ENCODE measurements around the gene MLXIP. TPM values are rescaled to one million over a fixed set of nuclear protein-coding genes. Genes with fewer than 3 reads are reported as not detected.

MLXIP gene
- total RNA-seq, 1 experiment from 2014 or later: 124 TPM

- no TSS peak for BruUV-seq (replicated peaks)
- Histone ChIP-seq H3K36me3 (ENCODE audit: control insufficient read depth, insufficient read depth, low read length) (no peaks in the 10 kb centered on the region), H3K9me3 (ENCODE audit: control insufficient read depth, insufficient read depth, low read depth, low read length) (no peaks in the 10 kb centered on the region), H3K4me1 (ENCODE audit: control insufficient read depth, insufficient read depth, low read length) (peaks cover 69% of the 10 kb centered on the region), H3K4me3 (ENCODE audit: low read depth in 2 of 2, low read length in 2 of 2) (no peak overlapping the region), H3K27ac (ENCODE audit: low read length) (peak overlapping the region; percentile 88), H3K27me3 (ENCODE audit: control insufficient read depth, insufficient read depth, low read length) (no peaks in the 10 kb centered on the region)
- peak; percentile 64 for ATAC-seq
- ChIA-PET POLR2A (no interaction called here), CTCF (interaction anchor here (1.5 kb wide), 1 partner anchor 16 kb away, joined by 7 read pairs; no protein-coding TSS in a partner anchor)
- intact Hi-C loops (cut with micrococcal nuclease; ENCODE audit: unreplicated experiment) (no loop called here), in situ Hi-C loops (cut with HindIII; ENCODE audit: low pct_unique_long_range_greater_than_20kb, low sequenced_read_pairs) (no loop called here)
- DNase-seq (ENCODE audit: low read depth, low spot score): no peak
- TF ChIP-seq SIN3A (IDR thresholded peaks at IDR 0.05; ENCODE audit: borderline replicate concordance, insufficient read depth, low read depth, low read length): no peak
- TF ChIP-seq CTCF (IDR thresholded peaks at IDR 0.05): no peak
- TF ChIP-seq, protein P1, sequence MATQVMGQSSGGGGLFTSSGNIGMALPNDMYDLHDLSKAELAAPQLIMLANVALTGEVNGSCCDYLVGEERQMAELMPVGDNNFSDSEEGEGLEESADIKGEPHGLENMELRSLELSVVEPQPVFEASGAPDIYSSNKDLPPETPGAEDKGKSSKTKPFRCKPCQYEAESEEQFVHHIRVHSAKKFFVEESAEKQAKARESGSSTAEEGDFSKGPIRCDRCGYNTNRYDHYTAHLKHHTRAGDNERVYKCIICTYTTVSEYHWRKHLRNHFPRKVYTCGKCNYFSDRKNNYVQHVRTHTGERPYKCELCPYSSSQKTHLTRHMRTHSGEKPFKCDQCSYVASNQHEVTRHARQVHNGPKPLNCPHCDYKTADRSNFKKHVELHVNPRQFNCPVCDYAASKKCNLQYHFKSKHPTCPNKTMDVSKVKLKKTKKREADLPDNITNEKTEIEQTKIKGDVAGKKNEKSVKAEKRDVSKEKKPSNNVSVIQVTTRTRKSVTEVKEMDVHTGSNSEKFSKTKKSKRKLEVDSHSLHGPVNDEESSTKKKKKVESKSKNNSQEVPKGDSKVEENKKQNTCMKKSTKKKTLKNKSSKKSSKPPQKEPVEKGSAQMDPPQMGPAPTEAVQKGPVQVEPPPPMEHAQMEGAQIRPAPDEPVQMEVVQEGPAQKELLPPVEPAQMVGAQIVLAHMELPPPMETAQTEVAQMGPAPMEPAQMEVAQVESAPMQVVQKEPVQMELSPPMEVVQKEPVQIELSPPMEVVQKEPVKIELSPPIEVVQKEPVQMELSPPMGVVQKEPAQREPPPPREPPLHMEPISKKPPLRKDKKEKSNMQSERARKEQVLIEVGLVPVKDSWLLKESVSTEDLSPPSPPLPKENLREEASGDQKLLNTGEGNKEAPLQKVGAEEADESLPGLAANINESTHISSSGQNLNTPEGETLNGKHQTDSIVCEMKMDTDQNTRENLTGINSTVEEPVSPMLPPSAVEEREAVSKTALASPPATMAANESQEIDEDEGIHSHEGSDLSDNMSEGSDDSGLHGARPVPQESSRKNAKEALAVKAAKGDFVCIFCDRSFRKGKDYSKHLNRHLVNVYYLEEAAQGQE (IDR thresholded peaks at IDR 0.05; ENCODE audit: insufficient read depth in 1 of 2, low read depth in 2 of 2, low read length in 1 of 2): no peak
- no peak for TF ChIP-seq TCF7L2 (IDR thresholded peaks at IDR 0.05; ENCODE audit: low read depth, low read length)
- TF ChIP-seq POLR2AphosphoS5 (IDR thresholded peaks at IDR 0.05; ENCODE audit: low read depth, low read length): no peak
These were observed 28.3 kb downstream of the MLXIP start for GRCh38 chr12:122106843-122107242.

DNA sequence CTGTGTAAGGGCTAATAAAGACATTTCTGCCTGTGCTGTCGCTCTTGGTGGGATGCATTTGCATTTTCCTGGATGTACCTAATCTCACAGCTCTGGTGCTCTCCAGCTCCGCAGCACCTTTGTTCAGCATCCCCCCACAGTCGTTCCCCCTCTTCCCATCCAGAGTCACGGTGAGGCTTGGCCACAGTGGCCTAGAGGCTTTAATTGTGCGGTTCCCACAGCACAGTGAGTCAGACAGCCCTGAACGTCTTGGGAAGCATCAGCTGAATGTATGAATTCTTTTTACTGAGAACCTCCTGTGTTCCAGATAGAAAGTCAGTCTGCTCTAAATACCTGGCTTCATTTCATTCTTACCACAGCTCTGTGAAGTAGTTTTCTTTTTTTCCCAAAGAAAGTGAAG lies 28.7 kb downstream of the MLXIP start:
- no peak overlapping the region for H3K4me3 ChIP-seq (ENCODE audit: low read depth in 2 of 2, low read length in 2 of 2)
- H3K9me3 ChIP-seq (ENCODE audit: control insufficient read depth, insufficient read depth, low read depth, low read length): no peaks in the 10 kb centered on the region
- no peaks in the 10 kb centered on the region for H3K27me3 ChIP-seq (ENCODE audit: control insufficient read depth, insufficient read depth, low read length)
- BruUV-seq (replicated peaks): no TSS peak
- ChIA-PET CTCF (interaction anchor here (1.5 kb wide), 1 partner anchor 16 kb away, joined by 7 read pairs; no protein-coding TSS in a partner anchor), POLR2A (no interaction called here)
- peaks cover 72% of the 10 kb centered on the region for H3K4me1 ChIP-seq (ENCODE audit: control insufficient read depth, insufficient read depth, low read length)
- DNase-seq (ENCODE audit: low read depth, low spot score): no peak
- in situ Hi-C loops (cut with HindIII; ENCODE audit: low pct_unique_long_range_greater_than_20kb, low sequenced_read_pairs) (no loop called here), intact Hi-C loops (cut with micrococcal nuclease; ENCODE audit: unreplicated experiment) (no loop called here)
- peak overlapping the region; percentile 88 for H3K27ac ChIP-seq (ENCODE audit: low read length)
- TF ChIP-seq CTCF (IDR thresholded peaks at IDR 0.05) (no peak), SIN3A (IDR thresholded peaks at IDR 0.05; ENCODE audit: borderline replicate concordance, insufficient read depth, low read depth, low read length) (no peak), TCF7L2 (IDR thresholded peaks at IDR 0.05; ENCODE audit: low read depth, low read length) (no peak), POLR2AphosphoS5 (IDR thresholded peaks at IDR 0.05; ENCODE audit: low read depth, low read length) (no peak)
- TF ChIP-seq, protein P1 (IDR thresholded peaks at IDR 0.05; ENCODE audit: insufficient read depth in 1 of 2, low read depth in 2 of 2, low read length in 1 of 2): no peak
- ATAC-seq: peak; percentile 67
- no peaks in the 10 kb centered on the region for H3K36me3 ChIP-seq (ENCODE audit: control insufficient read depth, insufficient read depth, low read length)

All from Panc1 (cell line).